Mesenchymal stem cell (in vitro differentiated cells and primary cell): ENCODE data around the gene PPARGC1A.

Experiments
- DNase-seq: peaks from one replicate; pipeline ENCODE4 v3.0.0-alpha.2; 2013
- H2AFZ ChIP-seq: one replicate; pipeline ENCODE4 v1.6.1; 2013; ENCODE audit warnings: low read depth, mild to moderate bottlenecking, control low read depth, inconsistent platforms, low read length, moderate library complexity
- H2AK5ac ChIP-seq: 2 replicates; pipeline ENCODE4 v1.6.1; 2013; ENCODE audit warnings: low read length, moderate library complexity, mild to moderate bottlenecking, inconsistent platforms; ENCODE audit not compliant: severe bottlenecking
- H2BK120ac ChIP-seq: one replicate; pipeline ENCODE4 v1.6.1; 2013; ENCODE audit warnings: low read depth, mild to moderate bottlenecking, inconsistent platforms, low read length, moderate library complexity
- H2BK12ac ChIP-seq, 2 experiments: one replicate each; pipeline ENCODE4 v1.6.1; 2013; ENCODE audit warnings: inconsistent platforms in 2 of 2, low read length in 2 of 2, mild to moderate bottlenecking in 2 of 2, moderate library complexity in 2 of 2, control low read depth in 1 of 2
- H2BK15ac ChIP-seq: one replicate; pipeline ENCODE4 v1.6.1; 2013; ENCODE audit warnings: mild to moderate bottlenecking, low read depth, inconsistent platforms; ENCODE audit not compliant: poor library complexity, severe bottlenecking
- H2BK5ac ChIP-seq: 2 replicates; pipeline ENCODE4 v1.6.1; 2013; ENCODE audit warnings: low read depth, mild to moderate bottlenecking, low read length, control low read depth, inconsistent platforms; ENCODE audit not compliant: poor library complexity, severe bottlenecking
- H3K14ac ChIP-seq, 2 experiments: one replicate each; pipeline ENCODE4 v1.6.1; 2013; ENCODE audit warnings: inconsistent platforms in 2 of 2, low read length in 2 of 2, control low read depth in 1 of 2, mild to moderate bottlenecking in 1 of 2, moderate library complexity in 1 of 2
- H3K18ac ChIP-seq, 2 experiments: one replicate each; pipeline ENCODE4 v1.6.1; 2013; ENCODE audit warnings: inconsistent platforms in 2 of 2, low read length in 2 of 2, control low read depth in 1 of 2, low read depth in 1 of 2, mild to moderate bottlenecking in 1 of 2
- H3K23ac ChIP-seq, 2 experiments: one replicate each; pipeline ENCODE4 v1.6.1; 2013; ENCODE audit warnings: inconsistent platforms in 2 of 2, low read length in 2 of 2, mild to moderate bottlenecking in 2 of 2, moderate library complexity in 2 of 2, control low read depth in 1 of 2
- H3K27ac ChIP-seq: 2 replicates; pipeline ENCODE4 v1.5.1; 2013; ENCODE audit warnings: mild to moderate bottlenecking, moderate library complexity, low read length, control low read depth, inconsistent platforms; ENCODE audit not compliant: poor library complexity, severe bottlenecking
- H3K27me3 ChIP-seq, 2 experiments: 2 replicates each; pipeline versions ENCODE4 v1.6.1 to v1.7.0; 2013; ENCODE audit warnings: low read length in 2 of 2, mild to moderate bottlenecking in 2 of 2, moderate library complexity in 2 of 2, control low read depth in 1 of 2, inconsistent platforms in 1 of 2; ENCODE audit not compliant: control insufficient read depth in 1 of 2, insufficient read depth in 1 of 2
- H3K36me3 ChIP-seq, 2 experiments: 2 replicates each; pipeline versions ENCODE4 v1.6.1 to v1.7.0; 2013; ENCODE audit warnings: low read length in 2 of 2, control low read depth in 1 of 2, inconsistent platforms in 1 of 2, low read depth in 1 of 2, mild to moderate bottlenecking in 1 of 2; ENCODE audit not compliant: insufficient read depth in 2 of 2, control insufficient read depth in 1 of 2
- H3K4ac ChIP-seq, 2 experiments: one replicate each; pipeline ENCODE4 v1.6.1; 2013; ENCODE audit warnings: inconsistent platforms in 2 of 2, low read length in 2 of 2, mild to moderate bottlenecking in 2 of 2, moderate library complexity in 2 of 2, control low read depth in 1 of 2, low read depth in 1 of 2
- H3K4me1 ChIP-seq: 2 replicates; pipeline ENCODE4 v1.6.1; 2013; ENCODE audit warnings: low read depth, low read length, control low read depth; ENCODE audit not compliant: control insufficient read depth, insufficient read depth
- H3K4me2 ChIP-seq: 2 replicates; pipeline ENCODE4 v1.6.1; 2013; ENCODE audit warnings: low read length, mild to moderate bottlenecking, inconsistent platforms; ENCODE audit not compliant: poor library complexity, severe bottlenecking
- H3K4me3 ChIP-seq, 2 experiments: 2 replicates each; pipeline versions ENCODE4 v1.5.1 to v1.7.0; 2013; ENCODE audit warnings: low read length in 2 of 2, mild to moderate bottlenecking in 2 of 2, control low read depth in 1 of 2, low read depth in 1 of 2; ENCODE audit not compliant: insufficient read depth in 1 of 2
- H3K79me1 ChIP-seq: replicated peaks from 2 replicates; pipeline ENCODE4 v1.6.1; 2013; ENCODE audit warnings: mild to moderate bottlenecking, control low read depth, low read length, inconsistent platforms; ENCODE audit not compliant: poor library complexity, severe bottlenecking
- H3K9ac ChIP-seq: 2 replicates; pipeline ENCODE4 v1.7.0; 2013; ENCODE audit warnings: mild to moderate bottlenecking, low read length, moderate library complexity
- H3K9me3 ChIP-seq: 2 replicates; pipeline ENCODE4 v1.7.0; 2013; ENCODE audit warnings: mild to moderate bottlenecking, low read length; ENCODE audit not compliant: control insufficient read depth
- H4K8ac ChIP-seq: one replicate; pipeline ENCODE4 v1.6.1; 2013; ENCODE audit warnings: inconsistent platforms, mild to moderate bottlenecking, low read length, moderate library complexity
- H4K91ac ChIP-seq: one replicate; pipeline ENCODE4 v1.6.1; 2013; ENCODE audit warnings: mild to moderate bottlenecking, low read length, inconsistent platforms
- WGBS: methylation state at CpG from one replicate; pipeline ENCODE4 v1.1.7; 2013; ENCODE audit warnings: mixed read lengths; 5-methylcytosine and 5-hydroxymethylcytosine counted together

The PPARGC1A gene

GRCh38 chr4:23911675-23912455 lies 22.0 kb upstream of the PPARGC1A start:
- Histone ChIP-seq H3K27me3 (no peaks in the 10 kb centered on the region), H3K4me1 (no peaks in the 10 kb centered on the region), H4K91ac (no peak overlapping the region), H3K27ac (no peak overlapping the region), H3K36me3 (no peaks in the 10 kb centered on the region), H3K79me1 (no peaks in the 10 kb centered on the region), H3K18ac (no peak overlapping the region), H2BK120ac (no peak overlapping the region), H3K4me3 (no peak overlapping the region), H2AK5ac (no peak overlapping the region), H3K23ac (no peak overlapping the region), H2BK12ac (no peak overlapping the region), H3K9me3 (no peaks in the 10 kb centered on the region), H2BK15ac (no peak overlapping the region), H2AFZ (no peak overlapping the region), H4K8ac (no peak overlapping the region), H3K4me2 (no peak overlapping the region), H2BK5ac (no peak overlapping the region), H3K9ac (no peak overlapping the region), H3K4ac (no peak overlapping the region), H3K14ac (no peak overlapping the region)
- DNase-seq: no peak
- 98% methylated on average over 2 of the region's 2 CpGs for WGBS

- DNase-seq: no peak
- no peak overlapping the region for H4K91ac ChIP-seq
- no peak overlapping the region for H4K8ac ChIP-seq
- H3K18ac ChIP-seq: no peak overlapping the region
- H3K14ac ChIP-seq: no peak overlapping the region
- no peak overlapping the region for H2BK12ac ChIP-seq
- no peaks in the 10 kb centered on the region for H3K27me3 ChIP-seq
- no peaks in the 10 kb centered on the region for H3K9me3 ChIP-seq
- no peak overlapping the region for H2BK15ac ChIP-seq
- no peak overlapping the region for H3K4me3 ChIP-seq
- H2AFZ ChIP-seq: no peak overlapping the region
- no peak overlapping the region for H2BK5ac ChIP-seq
- no CpG with 5 or more reads among the region's 1 CpG for WGBS
- H3K4ac ChIP-seq: no peak overlapping the region
- no peak overlapping the region for H3K27ac ChIP-seq
- H3K9ac ChIP-seq: no peak overlapping the region
- no peak overlapping the region for H2BK120ac ChIP-seq
- no peaks in the 10 kb centered on the region for H3K36me3 ChIP-seq
- H3K4me2 ChIP-seq: no peak overlapping the region
- H3K4me1 ChIP-seq: no peaks in the 10 kb centered on the region
- H2AK5ac ChIP-seq: no peak overlapping the region
- H3K79me1 ChIP-seq: no peaks in the 10 kb centered on the region
- H3K23ac ChIP-seq: no peak overlapping the region
Measured at GRCh38 chr4:23909671-23910070, 19.8 kb upstream of the PPARGC1A start.

- no peak overlapping the region for H3K18ac ChIP-seq
- no peak overlapping the region for H3K14ac ChIP-seq
- H3K9ac ChIP-seq: no peak overlapping the region
- no peaks in the 10 kb centered on the region for H3K36me3 ChIP-seq
- H4K91ac ChIP-seq: no peak overlapping the region
- H3K27me3 ChIP-seq: no peaks in the 10 kb centered on the region
- H2BK120ac ChIP-seq: no peak overlapping the region
- whole genome bisulfite sequencing: 89% methylated on average over 2 of the region's 3 CpGs
- H2BK5ac ChIP-seq: no peak overlapping the region
- H3K4me1 ChIP-seq: no peaks in the 10 kb centered on the region
- no peaks in the 10 kb centered on the region for H3K9me3 ChIP-seq
- no peak overlapping the region for H2BK12ac ChIP-seq
- no peak overlapping the region for H3K23ac ChIP-seq
- H2BK15ac ChIP-seq: no peak overlapping the region
- H2AK5ac ChIP-seq: no peak overlapping the region
- no peak overlapping the region for H3K27ac ChIP-seq
- H2AFZ ChIP-seq: no peak overlapping the region
- no peak overlapping the region for H3K4me2 ChIP-seq
- H4K8ac ChIP-seq: no peak overlapping the region
- H3K4ac ChIP-seq: no peak overlapping the region
- DNase-seq: no peak
- H3K4me3 ChIP-seq: no peak overlapping the region
- no peaks in the 10 kb centered on the region for H3K79me1 ChIP-seq
Measured at GRCh38 chr4:23906839-23907238, 17.0 kb upstream of the PPARGC1A start.

GRCh38 chr4:23904639-23905071 lies 14.8 kb upstream of the PPARGC1A start:
- no peak overlapping the region for H3K4me2 ChIP-seq
- H3K36me3 ChIP-seq: no peaks in the 10 kb centered on the region
- H3K18ac ChIP-seq: no peak overlapping the region
- no peak overlapping the region for H4K91ac ChIP-seq
- H2AK5ac ChIP-seq: no peak overlapping the region
- no peak overlapping the region for H2BK12ac ChIP-seq
- H3K79me1 ChIP-seq: no peaks in the 10 kb centered on the region
- no peak overlapping the region for H3K23ac ChIP-seq
- WGBS: 93% methylated on average over 5 of the region's 5 CpGs
- no peak overlapping the region for H3K14ac ChIP-seq
- H3K9ac ChIP-seq: no peak overlapping the region
- H2BK15ac ChIP-seq: no peak overlapping the region
- no peak overlapping the region for H3K4ac ChIP-seq
- no peaks in the 10 kb centered on the region for H3K27me3 ChIP-seq
- H3K27ac ChIP-seq: no peak overlapping the region
- no peak overlapping the region for H2AFZ ChIP-seq
- H3K9me3 ChIP-seq: no peaks in the 10 kb centered on the region
- DNase-seq: no peak
- no peaks in the 10 kb centered on the region for H3K4me1 ChIP-seq
- no peak overlapping the region for H2BK5ac ChIP-seq
- H3K4me3 ChIP-seq: no peak overlapping the region
- no peak overlapping the region for H2BK120ac ChIP-seq
- no peak overlapping the region for H4K8ac ChIP-seq
